Fibroblast of peridontal ligament (primary cell): ENCODE data around the gene CHRNA1.

ENCODE experiments used
- DNase-seq: peaks from one replicate; pipeline ENCODE4 v3.0.0-alpha.2; 2010; ENCODE audit errors: extremely low read depth

Gene CHRNA1

GRCh38 chr2:174781996-174782395 lies 17.7 kb upstream of the CHRNA1 start:
- no peak for DNase-seq

DNA sequence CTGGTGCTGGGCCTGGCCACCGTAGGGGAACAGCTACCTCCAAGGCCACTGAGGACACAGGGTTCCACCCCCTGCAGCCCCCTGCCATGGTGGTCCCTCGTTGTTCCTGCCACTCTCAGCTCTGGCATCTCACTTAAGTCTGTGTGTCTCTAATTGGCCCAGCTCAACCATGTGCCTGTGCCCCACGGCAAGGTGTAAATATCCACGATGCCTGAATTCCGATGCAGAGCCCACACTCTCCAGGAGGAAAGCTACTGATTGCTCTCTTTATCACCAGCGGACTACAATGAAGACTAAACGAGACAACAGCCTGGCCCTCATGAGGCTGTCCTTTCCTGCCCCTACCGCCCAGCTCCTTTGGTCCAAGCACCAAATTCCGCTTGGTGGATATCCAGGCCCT lies 17.0 kb upstream of the CHRNA1 start:
- no peak for DNase-seq

DNA sequence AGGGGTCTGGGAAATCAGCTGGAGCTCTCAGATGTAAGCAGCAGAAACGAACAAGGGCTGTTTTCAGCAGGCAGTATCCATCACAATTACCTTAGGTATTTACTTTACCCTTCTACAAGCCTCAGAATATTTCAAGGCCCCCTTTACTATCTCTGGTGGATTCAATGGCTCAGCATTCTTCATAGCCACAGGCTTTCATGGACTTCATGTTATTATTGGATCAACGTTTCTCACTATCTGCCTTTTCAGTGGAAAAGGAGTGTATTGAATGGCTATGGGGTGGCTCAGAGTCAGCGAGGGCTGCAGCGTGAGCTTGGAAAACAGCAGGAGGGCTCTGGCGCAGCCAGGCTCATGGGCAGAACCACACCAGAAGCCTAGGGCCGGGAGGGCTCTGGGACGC lies 16.6 kb upstream of the CHRNA1 start:
- DNase-seq, result no peak

DNA sequence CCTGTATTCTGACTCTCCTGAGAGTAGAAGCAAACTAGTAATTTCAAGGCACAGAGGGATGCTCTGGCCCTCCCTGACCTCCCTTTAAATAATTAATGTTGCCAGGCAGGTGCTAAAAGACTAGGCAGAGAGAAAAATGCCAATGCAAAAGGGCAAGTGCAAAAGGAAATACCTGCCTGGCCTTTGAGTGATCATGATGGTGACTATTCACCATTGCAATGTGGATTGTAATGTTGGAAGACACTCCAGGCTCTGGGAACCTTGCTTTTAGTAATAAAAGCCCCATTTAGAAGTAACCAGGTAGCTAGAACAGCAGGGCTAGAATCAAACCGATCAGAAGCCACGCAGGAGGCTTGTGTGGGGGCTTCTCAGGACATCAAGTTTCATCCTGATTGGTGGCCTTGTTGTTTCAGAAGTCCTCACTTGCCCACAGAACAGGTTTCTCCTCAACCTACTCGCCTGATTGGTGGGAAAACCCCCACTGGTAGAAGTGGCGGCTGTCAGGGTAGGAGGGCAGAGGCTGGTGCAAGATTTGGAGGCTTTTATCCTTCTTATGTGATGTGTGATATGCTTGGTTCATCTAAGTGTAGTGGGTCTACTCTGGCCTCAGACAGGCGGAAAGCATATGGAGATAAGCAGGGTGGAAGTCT lies 16.0 kb upstream of the CHRNA1 start:
- no peak for DNase-seq

- DNase-seq, result peak; percentile 52
These were observed 15.2 kb upstream of the CHRNA1 start for GRCh38 chr2:174779361-174779928.

GRCh38 chr2:174778085-174778981 lies 14.1 kb upstream of the CHRNA1 start:
- peak; percentile 100 for DNase-seq

DNA sequence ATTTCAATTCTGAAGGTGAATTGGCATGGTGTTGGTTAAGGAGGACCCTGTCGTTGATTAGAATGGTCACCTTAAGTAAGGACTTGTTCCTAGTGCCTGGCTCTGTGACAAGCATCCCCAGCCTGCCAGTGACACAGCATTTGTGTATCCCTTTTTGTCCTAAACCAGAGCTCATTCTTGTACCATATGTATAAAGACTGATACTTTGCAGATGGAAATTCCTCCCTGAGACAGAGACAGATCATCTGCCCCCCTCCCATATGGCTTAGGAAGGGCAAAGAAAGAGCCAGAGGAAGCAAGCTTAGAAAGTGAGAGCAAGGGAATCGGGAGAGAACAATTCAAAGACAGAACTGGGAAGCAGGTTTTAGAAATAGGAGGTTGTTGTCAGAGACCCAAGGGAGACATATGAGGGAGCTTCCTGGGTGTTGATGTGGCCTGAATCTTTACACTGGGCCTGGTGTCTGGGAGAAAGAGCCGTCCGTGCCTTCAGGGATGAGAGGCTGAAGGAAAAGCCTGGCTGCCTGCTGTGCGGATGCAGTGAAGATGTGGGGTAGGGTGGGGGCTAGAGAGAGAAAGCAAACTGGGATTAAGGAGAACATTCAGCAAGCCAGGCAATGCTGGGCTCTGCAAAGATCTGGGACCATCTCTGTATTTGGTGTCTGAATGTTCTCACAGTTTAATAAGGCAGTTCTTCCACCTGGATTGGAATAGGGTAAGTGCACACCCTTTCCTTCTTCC lies 13.2 kb upstream of the CHRNA1 start:
- peak; percentile 45 for DNase-seq

- DNase-seq, result no peak
These were observed 12.4 kb upstream of the CHRNA1 start for GRCh38 chr2:174776675-174777074.

DNA sequence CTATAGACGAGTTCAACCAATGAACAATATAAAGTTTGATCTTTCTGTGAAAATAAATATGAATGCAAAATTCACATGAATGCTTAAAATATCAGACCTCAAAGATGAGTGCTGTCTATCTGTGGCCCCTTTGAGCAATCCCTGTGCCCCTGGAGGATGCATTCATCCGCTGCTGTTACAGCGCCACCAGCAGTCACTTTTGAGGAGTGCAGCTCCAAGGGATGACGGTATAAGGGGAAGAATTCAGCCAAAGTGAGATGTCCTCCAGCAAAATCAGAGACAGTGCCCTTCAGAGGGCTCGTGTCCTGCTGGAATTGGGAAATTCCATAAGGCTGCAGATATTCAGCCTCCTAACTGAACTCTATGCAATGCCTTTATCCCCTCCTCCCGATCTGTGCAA lies 12.0 kb upstream of the CHRNA1 start:
- no peak for DNase-seq

DNA sequence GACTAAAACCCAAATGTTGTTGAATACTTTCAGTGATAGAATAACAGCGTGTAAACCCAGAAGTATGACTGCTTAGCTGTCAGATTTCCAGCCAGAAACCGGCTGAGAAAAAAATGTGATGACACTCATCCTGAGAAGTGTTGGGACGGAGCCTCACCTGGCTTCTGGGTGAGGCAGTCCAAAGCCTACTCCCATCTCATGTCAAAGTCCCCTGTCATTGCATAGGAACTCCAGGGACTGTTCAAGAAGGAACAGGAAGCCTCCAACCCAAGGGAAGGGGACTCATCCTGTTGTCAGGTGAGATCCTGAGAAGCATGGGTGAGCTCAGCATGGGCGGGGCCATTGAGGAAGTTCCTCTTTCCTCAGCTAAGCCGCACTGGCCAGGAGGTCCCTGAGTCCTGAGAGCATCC lies 11.3 kb upstream of the CHRNA1 start:
- no peak for DNase-seq

- no peak for DNase-seq
These were observed 10.6 kb upstream of the CHRNA1 start for GRCh38 chr2:174774886-174775285.

DNA sequence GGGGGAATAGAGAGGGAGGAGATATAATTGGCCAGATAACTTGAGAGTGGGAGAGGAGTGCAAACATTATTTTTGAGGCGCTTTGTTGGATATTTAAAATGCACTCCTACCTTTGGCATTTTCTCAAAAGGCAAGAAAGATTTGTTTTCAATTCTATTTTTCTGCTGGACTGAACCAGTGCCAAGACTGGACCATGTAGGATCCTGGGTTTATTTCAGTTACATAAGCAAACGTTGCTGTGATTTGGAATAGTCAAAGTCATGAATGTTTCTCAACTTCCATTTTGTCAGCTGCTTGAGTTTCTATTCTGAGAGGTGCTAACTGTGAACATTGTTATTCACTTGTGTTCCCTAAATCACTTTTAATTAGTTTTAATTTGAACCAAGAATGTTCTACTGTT lies 8.9 kb upstream of the CHRNA1 start:
- DNase-seq, result peak; percentile 67

DNA sequence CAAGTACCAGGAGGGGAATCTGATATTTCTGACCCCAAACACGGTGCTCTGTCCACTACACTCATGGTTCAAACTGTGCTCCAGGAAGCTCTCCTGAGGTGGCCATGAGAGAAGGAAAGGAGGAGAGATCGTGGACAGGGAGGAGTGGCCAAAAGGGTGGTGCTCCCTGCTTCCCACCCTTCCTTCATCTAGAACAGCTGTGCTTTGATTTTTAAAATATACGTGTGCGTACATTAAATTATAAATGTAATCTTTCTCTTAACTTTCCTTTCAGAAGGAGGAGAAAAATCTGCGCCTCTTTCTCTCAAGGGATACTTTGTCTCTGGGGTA lies 8.2 kb upstream of the CHRNA1 start:
- DNase-seq, result no peak

DNA sequence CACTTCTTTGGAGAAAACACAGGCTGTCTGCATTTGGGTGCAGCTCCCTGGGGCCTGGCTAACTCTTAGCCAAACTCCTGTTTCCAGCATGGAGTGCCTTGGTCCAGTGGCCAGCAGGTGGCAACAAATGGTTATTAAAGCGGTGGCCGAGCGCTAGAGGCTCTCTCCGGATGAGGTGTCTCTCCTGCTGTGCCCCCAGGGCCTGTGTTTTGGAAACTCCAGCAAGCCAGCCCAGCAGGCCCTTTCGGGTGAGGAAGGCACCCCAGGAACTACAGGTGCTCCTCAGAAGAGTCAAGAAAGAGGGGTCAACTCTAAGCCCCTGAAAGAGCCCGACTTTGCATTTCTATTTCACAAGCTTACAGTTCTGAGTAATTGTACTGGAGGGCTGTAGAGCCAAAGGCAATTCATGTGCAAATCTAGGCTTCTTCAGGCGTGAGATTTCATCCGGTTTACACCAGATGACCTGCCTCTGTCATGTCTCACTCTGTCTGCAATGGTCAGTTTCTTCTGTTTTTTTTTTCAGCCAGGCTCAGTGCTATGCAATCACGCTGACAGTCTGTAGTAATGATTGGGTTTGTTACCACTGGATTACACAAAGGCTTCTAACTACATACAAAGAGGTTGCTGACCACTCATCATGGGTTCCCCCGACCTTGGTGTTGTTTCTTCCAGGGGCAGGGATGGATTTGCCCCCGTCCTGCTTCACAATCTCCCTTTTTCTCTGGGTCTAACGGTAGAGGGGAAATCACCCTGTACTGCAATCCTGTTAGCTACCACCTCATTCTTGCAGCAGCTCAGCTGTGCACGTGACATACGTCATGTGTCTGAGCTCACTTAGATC lies 7.6 kb upstream of the CHRNA1 start:
- peak; percentile 88 for DNase-seq

- DNase-seq, result no peak
These were observed 6.9 kb upstream of the CHRNA1 start for GRCh38 chr2:174771136-174771535.

DNA sequence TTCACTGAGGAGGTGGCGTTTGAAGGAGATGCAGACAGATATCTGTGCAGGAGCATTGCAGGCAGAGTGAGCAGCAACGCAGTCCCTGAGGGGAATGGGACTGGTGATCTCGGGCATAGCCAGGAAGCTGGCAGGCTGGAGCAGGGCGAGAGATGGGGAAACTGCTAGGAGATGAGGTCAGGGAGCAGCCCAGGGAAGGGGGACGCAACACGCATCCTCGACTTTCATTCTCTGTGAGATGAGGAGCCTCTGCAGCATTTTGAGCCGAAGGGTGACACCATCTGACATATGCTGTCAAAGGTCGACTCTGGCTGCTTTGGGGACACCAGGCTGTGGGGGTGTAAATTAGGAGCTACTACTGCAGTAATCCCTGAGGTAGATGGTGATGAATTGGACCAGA lies 4.3 kb upstream of the CHRNA1 start:
- no peak for DNase-seq

GRCh38 chr2:174766271-174766670 lies 2.0 kb upstream of the CHRNA1 start:
- peak; percentile 15 for DNase-seq

GRCh38 chr2:174765576-174765975 lies 1.3 kb upstream of the CHRNA1 start:
- peak; percentile 16 for DNase-seq

- DNase-seq, result no peak
These were observed 492 bp downstream of the CHRNA1 start for GRCh38 chr2:174763780-174764179.

GRCh38 chr2:174762464-174762863 lies 1.8 kb downstream of the CHRNA1 start:
- DNase-seq, result no peak

DNA sequence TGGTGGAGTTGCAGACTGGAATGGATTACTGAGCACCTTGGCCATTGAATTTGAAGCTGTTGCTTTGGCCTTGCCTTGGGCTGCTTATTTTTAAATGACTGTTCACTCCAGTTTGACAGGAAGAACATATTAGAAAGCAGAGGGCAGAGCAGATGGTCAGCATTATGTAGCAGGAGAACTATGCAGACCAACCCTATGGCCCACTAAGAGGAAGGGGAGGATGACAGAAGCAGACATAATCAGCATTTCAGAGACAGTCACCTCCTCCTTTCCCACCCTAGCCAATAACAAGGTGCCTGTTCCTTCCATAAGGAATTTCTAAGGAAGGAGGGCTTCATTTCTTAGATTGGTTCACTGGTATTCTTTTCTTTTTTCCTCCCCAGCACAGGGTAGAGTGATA lies 2.4 kb downstream of the CHRNA1 start:
- DNase-seq, result peak; percentile 52
